Thoracic aorta (tissue), 2 donors: ENCODE data around the gene SHISAL1. TPM values are rescaled to one million over a fixed set of nuclear protein-coding genes. Genes with fewer than 3 reads are reported as not detected.

Source experiments
- ATAC-seq: fragments of 150-250 bp; one replicate; pipeline ENCODE4 v1.8.0; 2017; ENCODE audit warnings: low read depth; ENCODE audit not compliant: insufficient number of reproducible peaks, low FRiP score
- DNase-seq: peaks from one replicate; pipeline ENCODE4 v3.0.0-alpha.2; 2020; ENCODE audit warnings: low spot score
- H3K27ac ChIP-seq, 2 donors: fragments of 200-600 bp; sonication (generic); 1 replicate in 1 of 2; 2 replicates in 1 of 2; pipeline ENCODE4 v1.5.1; 2016; ENCODE audit warnings: mild to moderate bottlenecking in 2 of 2, moderate library complexity in 2 of 2
- H3K27me3 ChIP-seq: fragments of 200-600 bp; sonication (generic); replicated peaks from 2 replicates; pipeline ENCODE4 v1.6.0; 2016; ENCODE audit warnings: mild to moderate bottlenecking; ENCODE audit not compliant: insufficient read depth
- H3K36me3 ChIP-seq: fragments of 200-600 bp; sonication (generic); one replicate; pipeline ENCODE4 v1.5.1; 2016
- H3K4me1 ChIP-seq, 2 donors: fragments of 200-600 bp; sonication (generic); 1 replicate in 1 of 2; 2 replicates in 1 of 2; pipeline versions ENCODE4 v1.5.1 to v1.6.0; 2016; ENCODE audit warnings: low read depth in 2 of 2, mild to moderate bottlenecking in 1 of 2; ENCODE audit not compliant: control insufficient read depth in 1 of 2
- H3K4me3 ChIP-seq: fragments of 200-600 bp; sonication (generic); 2 replicates; pipeline ENCODE4 v1.5.1; 2016; ENCODE audit warnings: mild to moderate bottlenecking
- H3K9me3 ChIP-seq: fragments of 200-600 bp; sonication (generic); 2 replicates; pipeline ENCODE4 v1.5.1; 2016
- CTCF ChIP-seq: fragments of 200-600 bp; sonication (generic); IDR thresholded peaks from one replicate; pipeline ENCODE4 v1.5.1; 2019; ENCODE audit warnings: antibody characterized with exemption
- total RNA-seq, 2 donors: library from RNA; depleted of rRNA; stranded (reverse); fragments of >200 nt; gene quantifications; one replicate each; pipeline versions ENCODE4 v1.1.0 to v1.2.3, GENCODE V29; 2016

SHISAL1 gene
- total RNA-seq, 2 donors from 2014 or later: 0.81 to 3.4 TPM

GRCh38 chr22:44229331-44229730 lies 83.4 kb downstream of the SHISAL1 start:
- ATAC-seq (no peak), DNase-seq (no peak)
- Histone ChIP-seq H3K9me3 (peaks cover 4% of the 10 kb centered on the region), H3K4me1 (no peaks in the 10 kb centered on the region), H3K27ac (no peak overlapping the region), H3K27me3 (no peaks in the 10 kb centered on the region), H3K4me3 (no peak overlapping the region), H3K36me3 (no peaks in the 10 kb centered on the region)
- no peak for TF ChIP-seq CTCF

- H3K4me1 ChIP-seq: no peaks in the 10 kb centered on the region
- ATAC-seq (no peak), DNase-seq (no peak)
- no peak overlapping the region for H3K4me3 ChIP-seq
- no peak overlapping the region for H3K27ac ChIP-seq
- TF ChIP-seq CTCF: no peak
- no peaks in the 10 kb centered on the region for H3K36me3 ChIP-seq
- H3K27me3 ChIP-seq: no peaks in the 10 kb centered on the region
- peaks cover 4% of the 10 kb centered on the region for H3K9me3 ChIP-seq
These were observed 86.9 kb downstream of the SHISAL1 start for GRCh38 chr22:44225812-44226211.

GRCh38 chr22:44225091-44225689 lies 87.6 kb downstream of the SHISAL1 start:
- no peak for ATAC-seq
- H3K4me3 ChIP-seq: no peak overlapping the region
- H3K9me3 ChIP-seq: peaks cover 4% of the 10 kb centered on the region
- no peak overlapping the region for H3K27ac ChIP-seq
- no peaks in the 10 kb centered on the region for H3K27me3 ChIP-seq
- H3K36me3 ChIP-seq: no peaks in the 10 kb centered on the region
- H3K4me1 ChIP-seq: no peaks in the 10 kb centered on the region
- DNase-seq: no peak
- TF ChIP-seq CTCF: no peak

- Histone ChIP-seq H3K9me3 (peaks cover 4% of the 10 kb centered on the region), H3K4me1 (no peaks in the 10 kb centered on the region), H3K27me3 (no peaks in the 10 kb centered on the region), H3K36me3 (no peaks in the 10 kb centered on the region), H3K4me3 (no peak overlapping the region), H3K27ac (no peak overlapping the region)
- no peak for TF ChIP-seq CTCF
- ATAC-seq (no peak), DNase-seq (no peak)
These were observed 88.6 kb downstream of the SHISAL1 start for GRCh38 chr22:44224166-44224565.

- ATAC-seq (no peak), DNase-seq (no peak)
- Histone ChIP-seq H3K4me1 (no peaks in the 10 kb centered on the region), H3K27me3 (no peaks in the 10 kb centered on the region), H3K4me3 (no peak overlapping the region), H3K27ac (no peak overlapping the region), H3K36me3 (no peaks in the 10 kb centered on the region), H3K9me3 (no peaks in the 10 kb centered on the region)
- no peak for TF ChIP-seq CTCF
These were observed 90.9 kb downstream of the SHISAL1 start for GRCh38 chr22:44221710-44222475.
